Upper lobe of right lung (tissue), 1 donor: ENCODE measurements around the gene TBC1D22A. TPM values are rescaled to one million over a fixed set of nuclear protein-coding genes. Genes with fewer than 3 reads are reported as not detected.

Experiments used
- ATAC-seq: fragments of 200-7000 bp; cut with Tn5 transposase; one replicate; pipeline ENCODE4 v1.9.1; 2020; ENCODE audit warnings: mild to moderate bottlenecking, moderate library complexity
- DNase-seq: peaks from one replicate; pipeline ENCODE4 v3.0.0-alpha.2; 2020
- H3K27ac ChIP-seq: fragments of 200-600 bp; one replicate; pipeline ENCODE4 v1.8.0; 2022
- H3K27me3 ChIP-seq: fragments of 200-600 bp; one replicate; pipeline ENCODE4 v1.8.0; 2022; ENCODE audit warnings: mild to moderate bottlenecking
- H3K36me3 ChIP-seq: fragments of 200-600 bp; one replicate; pipeline ENCODE4 v1.8.0; 2022
- H3K4me1 ChIP-seq: fragments of 200-600 bp; one replicate; pipeline ENCODE4 v1.8.0; 2022
- H3K4me3 ChIP-seq: fragments of 200-600 bp; one replicate; pipeline ENCODE4 v1.8.0; 2022; ENCODE audit warnings: mild to moderate bottlenecking
- H3K9me3 ChIP-seq: fragments of 200-600 bp; one replicate; pipeline ENCODE4 v1.8.0; 2022
- CTCF ChIP-seq: fragments of 200-600 bp; IDR thresholded peaks from one replicate; pipeline ENCODE4 v1.8.0; 2022; ENCODE audit warnings: antibody characterized with exemption
- intact Hi-C: fragments of 100-400 bp; cut with DNase I; formaldehyde crosslinking; loops from one replicate; pipeline ENCODE4 v1.11.0; 2022
- total RNA-seq: library from RNA; stranded (reverse); fragmentation: NEBNext Ultra II Directional; extraction: Animal tissue kit (Norgen Biotek cat#: 25700); gene quantifications from one replicate; pipeline ENCODE4 v1.2.1, GENCODE V29; 2021
- donor health status: DM: no; HTN: yes; CAD: no; lungs with severe emphysema.

The TBC1D22A gene
- total RNA-seq, 1 donor from 2014 or later = 31.3 TPM

GRCh38 chr22:47191671-47192650 lies 429.5 kb downstream of the TBC1D22A start:
- Histone ChIP-seq H3K27ac (no peak overlapping the region), H3K4me1 (no peaks in the 10 kb centered on the region)

GRCh38 chr22:47192651-47193437 lies 430.4 kb downstream of the TBC1D22A start:
- Histone ChIP-seq H3K36me3 (no peaks in the 10 kb centered on the region), H3K4me3 (no peak overlapping the region), H3K9me3 (no peaks in the 10 kb centered on the region), H3K4me1 (no peaks in the 10 kb centered on the region), H3K27me3 (no peaks in the 10 kb centered on the region), H3K27ac (no peak overlapping the region)
- DNase-seq = peak; percentile 61
- ATAC-seq = no peak
- intact Hi-C loops = no loop called here
- TF ChIP-seq CTCF = no peak

More at GRCh38 chr22:47191671-47192650, 429.5 kb downstream of the TBC1D22A start:
- intact Hi-C loops = no loop called here
- H3K27me3 ChIP-seq = no peaks in the 10 kb centered on the region
- no peaks in the 10 kb centered on the region for H3K36me3 ChIP-seq
- ATAC-seq = peak; percentile 16
- no peaks in the 10 kb centered on the region for H3K9me3 ChIP-seq
- H3K4me3 ChIP-seq = no peak overlapping the region
- peak; percentile 57 for DNase-seq
- no peak for TF ChIP-seq CTCF

DNA sequence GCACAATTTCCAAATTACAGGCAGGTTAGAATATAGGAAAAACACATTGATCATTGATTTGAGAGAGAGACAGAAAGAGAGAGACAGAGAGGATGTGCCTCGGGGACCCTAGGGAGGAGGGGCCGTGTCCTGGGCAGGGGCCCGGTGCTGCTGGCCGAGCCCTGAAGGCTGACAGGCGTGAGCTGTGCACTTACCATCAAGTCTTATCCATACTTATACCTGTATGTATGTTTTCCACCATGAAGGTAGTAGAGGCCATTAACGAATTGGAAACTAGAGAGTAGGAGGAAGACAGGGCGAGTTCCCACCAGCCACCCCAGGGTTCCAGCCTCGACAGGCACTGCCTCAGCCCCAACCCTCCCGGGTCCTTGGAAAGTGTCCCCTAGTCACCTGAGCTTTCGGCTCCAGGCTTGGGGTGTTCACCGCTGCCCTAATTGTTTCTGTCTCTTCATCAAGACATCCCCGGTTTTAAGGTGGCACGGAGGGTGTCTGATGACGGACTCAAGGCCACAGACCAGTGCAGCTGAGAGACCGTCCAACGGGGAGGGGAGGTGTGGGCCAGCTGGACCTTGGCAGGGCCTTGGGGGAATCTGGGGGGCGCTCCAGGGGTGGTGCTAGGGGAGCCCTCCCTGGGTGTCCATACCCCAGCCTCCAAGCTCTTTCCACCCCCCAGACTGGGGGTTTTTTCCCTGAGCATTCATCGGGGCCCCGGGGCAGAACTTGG lies 431.3 kb downstream of the TBC1D22A start:
- H3K4me1 ChIP-seq = no peaks in the 10 kb centered on the region
- H3K9me3 ChIP-seq = no peaks in the 10 kb centered on the region
- ATAC-seq (no peak), DNase-seq (peak; percentile 45)
- no peak for TF ChIP-seq CTCF
- intact Hi-C loops = no loop called here
- no peaks in the 10 kb centered on the region for H3K27me3 ChIP-seq
- H3K27ac ChIP-seq = no peak overlapping the region
- H3K4me3 ChIP-seq = no peak overlapping the region
- H3K36me3 ChIP-seq = no peaks in the 10 kb centered on the region

- Histone ChIP-seq H3K4me1 (no peaks in the 10 kb centered on the region), H3K36me3 (no peaks in the 10 kb centered on the region), H3K27ac (no peak overlapping the region), H3K4me3 (no peak overlapping the region), H3K9me3 (no peaks in the 10 kb centered on the region), H3K27me3 (no peaks in the 10 kb centered on the region)
- intact Hi-C loops = no loop called here
- TF ChIP-seq CTCF = no peak
- DNase-seq (peak; percentile 25), ATAC-seq (no peak)
Measured at GRCh38 chr22:47194476-47195155, 432.2 kb downstream of the TBC1D22A start.

- Histone ChIP-seq H3K9me3 (no peaks in the 10 kb centered on the region), H3K4me1 (no peaks in the 10 kb centered on the region), H3K4me3 (no peak overlapping the region), H3K27me3 (no peaks in the 10 kb centered on the region), H3K27ac (no peak overlapping the region), H3K36me3 (no peaks in the 10 kb centered on the region)
- ATAC-seq (no peak), DNase-seq (peak; percentile 38)
- no peak for TF ChIP-seq CTCF
- intact Hi-C loops = no loop called here
Measured at GRCh38 chr22:47195156-47195483, 432.7 kb downstream of the TBC1D22A start.
